Thyroid gland (tissue), 4 donors: Measurements from ENCODE around the gene PHLPP1.

Experiments
- CTCF ChIP-seq, 6 experiments: fragments of 200-600 bp in 3 of 6; fragments of 450-650 bp in 3 of 6; sonication (generic) in 3 of 6; IDR thresholded peaks; one replicate each; pipeline ENCODE4 v1.5.1; 2016 to 2019; ENCODE audit warnings: antibody characterized with exemption in 6 of 6, mild to moderate bottlenecking in 2 of 6, inconsistent platforms in 1 of 6, moderate library complexity in 1 of 6
- POLR2A ChIP-seq, 2 donors: fragments of 450-650 bp; IDR thresholded peaks; one replicate each; pipeline ENCODE4 v1.6.1; 2017; ENCODE audit warnings: antibody characterized with exemption in 2 of 2, mild to moderate bottlenecking in 2 of 2, moderate library complexity in 1 of 2

GRCh38 chr18:62938006-62938405, 222.7 kb downstream of the PHLPP1 start:
- no peak for TF ChIP-seq CTCF (IDR thresholded peaks at IDR 0.05)
- no peak for TF ChIP-seq POLR2A (IDR thresholded peaks at IDR 0.05)
